Peyer's patch (tissue), 4 donors: ENCODE measurements around the gene ZBTB7B. TPM values are rescaled to one million over a fixed set of nuclear protein-coding genes. Genes with fewer than 3 reads are reported as not detected.

ENCODE experiments used
- DNase-seq, 3 donors: peaks; one replicate each; pipeline ENCODE4 v3.0.0-alpha.2; 2017 to 2019
- H3K27ac ChIP-seq, 4 donors: fragments of 200-600 bp; sonication (generic); one replicate each; pipeline ENCODE4 v1.5.1; 2016 to 2019
- H3K27me3 ChIP-seq, 2 donors: fragments of 200-600 bp; sonication (generic); one replicate each; pipeline ENCODE4 v1.5.1; 2019
- H3K36me3 ChIP-seq, 3 donors: fragments of 200-600 bp; sonication (generic); one replicate each; pipeline ENCODE4 v1.5.1; 2016 to 2019
- H3K4me1 ChIP-seq, 4 donors: fragments of 200-600 bp; sonication (generic); one replicate each; pipeline ENCODE4 v1.5.1; 2016 to 2019
- H3K4me3 ChIP-seq, 4 donors: fragments of 200-600 bp; sonication (generic); 1 replicate in 3 of 4; 2 replicates in 1 of 4; pipeline ENCODE4 v1.5.1; 2016 to 2019; ENCODE audit warnings: mild to moderate bottlenecking in 1 of 4
- H3K9me3 ChIP-seq, 4 donors: fragments of 200-600 bp; sonication (generic); one replicate each; pipeline ENCODE4 v1.5.1; 2016 to 2019; ENCODE audit warnings: mild to moderate bottlenecking in 1 of 4
- POLR2A ChIP-seq, 2 donors: fragments of 450-650 bp; IDR thresholded peaks; one replicate each; pipeline ENCODE4 v1.5.1; 2017; ENCODE audit warnings: antibody characterized with exemption in 2 of 2, mild to moderate bottlenecking in 2 of 2, moderate library complexity in 2 of 2
- total RNA-seq, 4 donors: library from RNA; depleted of rRNA; stranded (reverse); fragments of >200 nt; gene quantifications; one replicate each; pipeline ENCODE4 v1.1.0, GENCODE V29; 2016
- TF ChIP-seq, protein P1 (sequence below), 6 experiments: fragments of 450-650 bp in 4 of 6; fragments of 200-600 bp in 2 of 6; sonication (generic) in 1 of 6; IDR thresholded peaks; one replicate each; pipeline ENCODE4 v1.5.1; 2017 to 2019; ENCODE audit warnings: antibody characterized with exemption in 6 of 6, mild to moderate bottlenecking in 3 of 6, moderate library complexity in 1 of 6

Gene ZBTB7B
- total RNA-seq, 4 donors from 2014 or later: 35.5 to 412 (median 346) TPM

DNA sequence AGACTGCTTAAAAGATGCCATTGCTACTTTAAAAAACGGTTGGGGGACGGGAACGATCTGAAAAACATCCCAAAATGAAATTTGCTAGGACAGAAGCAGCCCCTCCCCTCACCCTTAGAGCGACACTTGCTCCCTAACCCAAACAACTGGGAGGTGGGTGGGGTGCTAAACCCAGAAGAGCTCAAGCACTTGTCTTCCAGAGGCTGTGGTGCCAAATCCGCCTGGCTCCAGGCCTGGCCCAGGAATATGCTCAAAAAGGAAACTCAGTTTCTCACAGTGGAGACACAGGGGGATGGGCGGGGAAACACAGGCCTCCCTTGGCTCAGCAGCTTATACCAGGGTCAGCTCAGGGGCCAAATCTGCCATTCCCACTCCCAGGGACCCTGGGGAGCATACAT is 46.1 kb upstream of the ZBTB7B start:
- TF ChIP-seq POLR2A (IDR thresholded peaks at IDR 0.05): no peak
- TF ChIP-seq, protein P1, sequence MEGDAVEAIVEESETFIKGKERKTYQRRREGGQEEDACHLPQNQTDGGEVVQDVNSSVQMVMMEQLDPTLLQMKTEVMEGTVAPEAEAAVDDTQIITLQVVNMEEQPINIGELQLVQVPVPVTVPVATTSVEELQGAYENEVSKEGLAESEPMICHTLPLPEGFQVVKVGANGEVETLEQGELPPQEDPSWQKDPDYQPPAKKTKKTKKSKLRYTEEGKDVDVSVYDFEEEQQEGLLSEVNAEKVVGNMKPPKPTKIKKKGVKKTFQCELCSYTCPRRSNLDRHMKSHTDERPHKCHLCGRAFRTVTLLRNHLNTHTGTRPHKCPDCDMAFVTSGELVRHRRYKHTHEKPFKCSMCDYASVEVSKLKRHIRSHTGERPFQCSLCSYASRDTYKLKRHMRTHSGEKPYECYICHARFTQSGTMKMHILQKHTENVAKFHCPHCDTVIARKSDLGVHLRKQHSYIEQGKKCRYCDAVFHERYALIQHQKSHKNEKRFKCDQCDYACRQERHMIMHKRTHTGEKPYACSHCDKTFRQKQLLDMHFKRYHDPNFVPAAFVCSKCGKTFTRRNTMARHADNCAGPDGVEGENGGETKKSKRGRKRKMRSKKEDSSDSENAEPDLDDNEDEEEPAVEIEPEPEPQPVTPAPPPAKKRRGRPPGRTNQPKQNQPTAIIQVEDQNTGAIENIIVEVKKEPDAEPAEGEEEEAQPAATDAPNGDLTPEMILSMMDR (IDR thresholded peaks at IDR 0.05): no peak
- peak overlapping the region; percentile 45 to 70 (median 58) for H3K4me3 ChIP-seq
- peaks cover 0 to 58% (median 29%) of the 10 kb centered on the region in 4 donors for H3K4me1 ChIP-seq
- H3K27me3 ChIP-seq: no peaks in the 10 kb centered on the region
- DNase-seq: peak in 1 of 3 donors; percentile 50
- peak overlapping the region; percentile 77 to 86 (median 82) for H3K27ac ChIP-seq
- H3K9me3 ChIP-seq: no peaks in the 10 kb centered on the region
- peaks cover 0 to 17% (median 0%) of the 10 kb centered on the region in 3 donors for H3K36me3 ChIP-seq

GRCh38 chr1:154957091-154957657 is 45.4 kb upstream of the ZBTB7B start:
- Histone ChIP-seq H3K9me3 (no peaks in the 10 kb centered on the region), H3K27ac (peak overlapping the region in 3 of 4 donors; percentile 77 to 86 (median 86))

GRCh38 chr1:154958036-154958435 is 44.6 kb upstream of the ZBTB7B start:
- H3K36me3 ChIP-seq: peaks cover 0 to 16% (median 0%) of the 10 kb centered on the region in 3 donors
- DNase-seq: no peak
- H3K9me3 ChIP-seq: no peaks in the 10 kb centered on the region
- peaks cover 0 to 51% (median 30%) of the 10 kb centered on the region in 4 donors for H3K4me1 ChIP-seq
- H3K4me3 ChIP-seq: no peak overlapping the region
- H3K27ac ChIP-seq: no peak overlapping the region
- no peaks in the 10 kb centered on the region for H3K27me3 ChIP-seq
- TF ChIP-seq, protein P1 (IDR thresholded peaks at IDR 0.05): no peak
- no peak for TF ChIP-seq POLR2A (IDR thresholded peaks at IDR 0.05)

More at GRCh38 chr1:154957091-154957657, 45.4 kb upstream of the ZBTB7B start:
- Histone ChIP-seq H3K4me3 (no peak overlapping the region), H3K27me3 (no peaks in the 10 kb centered on the region), H3K4me1 (peaks cover 0 to 52% (median 29%) of the 10 kb centered on the region in 4 donors), H3K36me3 (peaks cover 0 to 12% (median 0%) of the 10 kb centered on the region in 3 donors)
- DNase-seq: peak in 1 of 3 donors; percentile 36
- no peak for TF ChIP-seq POLR2A (IDR thresholded peaks at IDR 0.05)
- TF ChIP-seq, protein P1 (IDR thresholded peaks at IDR 0.05): no peak

GRCh38 chr1:154958681-154959425 is 43.7 kb upstream of the ZBTB7B start:
- Histone ChIP-seq H3K4me3 (no peak overlapping the region), H3K27ac (no peak overlapping the region), H3K9me3 (no peaks in the 10 kb centered on the region), H3K4me1 (peaks cover 0 to 48% (median 23%) of the 10 kb centered on the region in 4 donors), H3K27me3 (no peaks in the 10 kb centered on the region), H3K36me3 (peaks cover 0 to 24% (median 0%) of the 10 kb centered on the region in 3 donors)
- DNase-seq: no peak
- no peak for TF ChIP-seq POLR2A (IDR thresholded peaks at IDR 0.05)
- TF ChIP-seq, protein P1 (IDR thresholded peaks at IDR 0.05): no peak

DNA sequence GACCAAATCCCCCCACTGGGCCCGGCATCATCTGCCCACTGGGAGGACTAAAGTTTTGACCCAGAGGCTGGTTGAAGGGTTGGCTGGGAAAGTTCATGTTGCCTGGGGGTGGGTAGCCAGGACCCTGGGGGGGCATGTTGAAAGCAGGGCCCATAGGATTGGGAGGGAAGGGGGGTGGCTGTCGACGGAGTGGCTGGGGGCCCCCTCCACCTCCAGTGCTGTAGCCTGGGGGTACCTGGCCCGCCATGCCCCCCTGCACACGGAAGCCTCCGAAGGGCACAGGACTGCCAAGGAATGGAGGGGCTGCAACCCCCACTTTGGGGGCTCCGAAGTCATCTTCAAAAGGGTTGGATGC is 43.2 kb upstream of the ZBTB7B start:
- DNase-seq: peak in 1 of 3 donors; percentile 21
- peaks cover 0 to 29% (median 0%) of the 10 kb centered on the region in 3 donors for H3K36me3 ChIP-seq
- H3K4me3 ChIP-seq: no peak overlapping the region
- TF ChIP-seq, protein P1 (IDR thresholded peaks at IDR 0.05): no peak
- TF ChIP-seq POLR2A (IDR thresholded peaks at IDR 0.05): no peak
- no peaks in the 10 kb centered on the region for H3K9me3 ChIP-seq
- no peaks in the 10 kb centered on the region for H3K27me3 ChIP-seq
- H3K4me1 ChIP-seq: peaks cover 0 to 43% (median 18%) of the 10 kb centered on the region in 4 donors
- no peak overlapping the region for H3K27ac ChIP-seq
